Smooth muscle cell (in vitro differentiated cells): ENCODE results near the gene AADACL4. TPM values are rescaled to one million over a fixed set of nuclear protein-coding genes. Genes with fewer than 3 reads are reported as not detected.

Experiments used
- DNase-seq: peaks from one replicate; lab custom pipeline; 2025; ENCODE audit not compliant: unreplicated experiment; lab: John Stamatoyannopoulos, UW
- H2AFZ ChIP-seq: fragments of 200-600 bp; sonication (generic); 2 replicates; pipeline ENCODE4 v1.6.0; 2016; ENCODE audit warnings: antibody characterized with exemption, low read depth, mild to moderate bottlenecking
- H3F3A ChIP-seq: fragments of 200-600 bp; sonication (generic); 2 replicates; pipeline ENCODE4 v1.6.0; 2017; ENCODE audit warnings: antibody characterized with exemption, low read depth
- H3K27ac ChIP-seq: fragments of 200-600 bp; sonication (generic); 2 replicates; pipeline ENCODE4 v1.5.1; 2016; ENCODE audit warnings: low read depth, mild to moderate bottlenecking
- H3K27me3 ChIP-seq: fragments of 200-600 bp; sonication (generic); 2 replicates; pipeline ENCODE4 v1.6.1; 2016; ENCODE audit warnings: low read depth, mild to moderate bottlenecking
- H3K36me3 ChIP-seq: fragments of 200-600 bp; sonication (generic); 2 replicates; pipeline ENCODE4 v1.5.1; 2016; ENCODE audit warnings: low read depth
- H3K4me1 ChIP-seq: fragments of 200-600 bp; sonication (generic); 2 replicates; pipeline ENCODE4 v1.5.1; 2016; ENCODE audit warnings: low read depth
- H3K4me2 ChIP-seq: fragments of 200-600 bp; sonication (generic); 2 replicates; pipeline ENCODE4 v1.6.0; 2016; ENCODE audit warnings: mild to moderate bottlenecking
- H3K4me3 ChIP-seq: fragments of 200-600 bp; sonication (generic); 2 replicates; pipeline ENCODE4 v1.5.1; 2016; ENCODE audit warnings: mild to moderate bottlenecking
- H3K79me2 ChIP-seq: fragments of 200-600 bp; sonication (generic); 2 replicates; pipeline ENCODE4 v1.6.0; 2016; ENCODE audit warnings: low read depth, mild to moderate bottlenecking
- H3K9ac ChIP-seq: fragments of 200-600 bp; sonication (generic); 2 replicates; pipeline ENCODE4 v1.6.0; 2016; ENCODE audit warnings: low read depth
- H3K9me3 ChIP-seq: fragments of 200-600 bp; sonication (generic); replicated peaks from 2 replicates; pipeline ENCODE4 v1.5.1; 2016; ENCODE audit warnings: low read depth
- H4K20me1 ChIP-seq: fragments of 200-600 bp; sonication (generic); 2 replicates; pipeline ENCODE4 v1.6.0; 2016; ENCODE audit warnings: low read depth
- CTCF ChIP-seq: fragments of 200-600 bp; sonication (generic); IDR thresholded peaks from 2 replicates; pipeline ENCODE4 v1.5.1; 2017; ENCODE audit warnings: borderline replicate concordance, mild to moderate bottlenecking, antibody characterized with exemption; ENCODE audit not compliant: insufficient read depth, poor library complexity, severe bottlenecking
- WGBS: methylation state at CpG from one replicate; pipeline ENCODE4 v1.1.7; 2016; ENCODE audit warnings: low lambda C conversion rate; 5-methylcytosine and 5-hydroxymethylcytosine counted together
- polyA plus RNA-seq: library from polyadenylated mRNA; unstranded; fragments of >200 nt; fragmentation: Nextera tagmentation; extraction: Ambion mirVana; gene quantifications from 2 replicates; pipeline ENCODE4 v1.2.1, GENCODE V29; 2016
- total RNA-seq: library from RNA; depleted of rRNA; stranded (reverse); fragments of >200 nt; gene quantifications from 2 replicates; pipeline ENCODE4 v1.2.3, GENCODE V29; 2014

The AADACL4 gene
- total and polyA plus RNA-seq, 2 experiments from 2014 or later = not detected

GRCh38 chr1:12640237-12640957 lies 3.5 kb upstream of the AADACL4 start:
- H3K9me3 ChIP-seq = no peaks in the 10 kb centered on the region
- no peak overlapping the region for H3K4me2 ChIP-seq
- H3K27me3 ChIP-seq = peaks cover 12% of the 10 kb centered on the region
- H3K4me3 ChIP-seq = no peak overlapping the region
- no peak overlapping the region for H3K9ac ChIP-seq
- no peaks in the 10 kb centered on the region for H3K79me2 ChIP-seq
- DNase-seq = no peak
- H4K20me1 ChIP-seq = no peaks in the 10 kb centered on the region
- WGBS = 90% methylated on average over 7 of the region's 7 CpGs
- H3K27ac ChIP-seq = no peak overlapping the region
- no peaks in the 10 kb centered on the region for H3K36me3 ChIP-seq
- no peak overlapping the region for H2AFZ ChIP-seq
- H3K4me1 ChIP-seq = no peaks in the 10 kb centered on the region
- no peaks in the 10 kb centered on the region for H3F3A ChIP-seq
- no peak for TF ChIP-seq CTCF

- H2AFZ ChIP-seq = no peak overlapping the region
- H3K27me3 ChIP-seq = peaks cover 15% of the 10 kb centered on the region
- no peaks in the 10 kb centered on the region for H4K20me1 ChIP-seq
- no peak for TF ChIP-seq CTCF
- no peak overlapping the region for H3K4me3 ChIP-seq
- H3K9me3 ChIP-seq = no peaks in the 10 kb centered on the region
- no peaks in the 10 kb centered on the region for H3K79me2 ChIP-seq
- no peak overlapping the region for H3K9ac ChIP-seq
- H3K36me3 ChIP-seq = no peaks in the 10 kb centered on the region
- no peaks in the 10 kb centered on the region for H3K4me1 ChIP-seq
- H3F3A ChIP-seq = no peaks in the 10 kb centered on the region
- H3K27ac ChIP-seq = no peak overlapping the region
- no peak for DNase-seq
- no peak overlapping the region for H3K4me2 ChIP-seq
Measured at GRCh38 chr1:12640958-12641272, 3.0 kb upstream of the AADACL4 start.

- Histone ChIP-seq H3K36me3 (no peaks in the 10 kb centered on the region), H3K4me2 (no peak overlapping the region), H3K9ac (no peak overlapping the region), H4K20me1 (no peaks in the 10 kb centered on the region), H3K4me3 (no peak overlapping the region), H3F3A (no peaks in the 10 kb centered on the region), H2AFZ (no peak overlapping the region), H3K79me2 (no peaks in the 10 kb centered on the region), H3K9me3 (no peaks in the 10 kb centered on the region), H3K27me3 (peaks cover 22% of the 10 kb centered on the region), H3K27ac (no peak overlapping the region), H3K4me1 (no peaks in the 10 kb centered on the region)
- 98% methylated on average over 2 of the region's 2 CpGs for WGBS
- DNase-seq = no peak
- TF ChIP-seq CTCF = no peak
Measured at GRCh38 chr1:12643079-12643478, 806 bp upstream of the AADACL4 start.

GRCh38 chr1:12644237-12644636 lies 352 bp downstream of the AADACL4 start:
- H3K27ac ChIP-seq = no peak overlapping the region
- no peaks in the 10 kb centered on the region for H3K4me1 ChIP-seq
- no peaks in the 10 kb centered on the region for H3K79me2 ChIP-seq
- no peaks in the 10 kb centered on the region for H4K20me1 ChIP-seq
- H3K27me3 ChIP-seq = peaks cover 22% of the 10 kb centered on the region
- no peaks in the 10 kb centered on the region for H3F3A ChIP-seq
- H2AFZ ChIP-seq = no peak overlapping the region
- H3K9me3 ChIP-seq = no peaks in the 10 kb centered on the region
- TF ChIP-seq CTCF = no peak
- H3K36me3 ChIP-seq = no peaks in the 10 kb centered on the region
- WGBS = 76% methylated on average over 2 of the region's 2 CpGs
- no peak overlapping the region for H3K4me3 ChIP-seq
- H3K4me2 ChIP-seq = no peak overlapping the region
- DNase-seq = no peak
- H3K9ac ChIP-seq = no peak overlapping the region
